ENCODE measurements around the gene HTR2A. TPM values are rescaled to one million over a fixed set of nuclear protein-coding genes. Genes with fewer than 3 reads are reported as not detected.

HTR2A gene
- total RNA-seq, 1 donor from 2014 or later = 0.05 TPM

Other genes starting within 250 kb of the HTR2A start
- 102 TPM for gene ESD, start 99.9 kb downstream of the HTR2A start, total RNA-seq